T47D (cell line): ENCODE data around the gene PTRH2.

Source experiments
- DNase-seq, 2 experiments: peaks; one replicate each; pipeline versions ENCODE4 v3.0.0 to v3.0.0-alpha.2; 2011 to 2012; ENCODE audit warnings: low read depth in 1 of 2, low spot score in 1 of 2
- JUND ChIP-seq: IDR thresholded peaks from 2 replicates; pipeline ENCODE4 v1.6.1; 2012; ENCODE audit warnings: low read depth
- in situ Hi-C: cut with HindIII; loops from 2 replicates; pipeline ENCODE4 v1.10.0; 2016; ENCODE audit warnings: low sequenced_read_pairs, low pct_unique_long_range_greater_than_20kb

Gene PTRH2

DNA sequence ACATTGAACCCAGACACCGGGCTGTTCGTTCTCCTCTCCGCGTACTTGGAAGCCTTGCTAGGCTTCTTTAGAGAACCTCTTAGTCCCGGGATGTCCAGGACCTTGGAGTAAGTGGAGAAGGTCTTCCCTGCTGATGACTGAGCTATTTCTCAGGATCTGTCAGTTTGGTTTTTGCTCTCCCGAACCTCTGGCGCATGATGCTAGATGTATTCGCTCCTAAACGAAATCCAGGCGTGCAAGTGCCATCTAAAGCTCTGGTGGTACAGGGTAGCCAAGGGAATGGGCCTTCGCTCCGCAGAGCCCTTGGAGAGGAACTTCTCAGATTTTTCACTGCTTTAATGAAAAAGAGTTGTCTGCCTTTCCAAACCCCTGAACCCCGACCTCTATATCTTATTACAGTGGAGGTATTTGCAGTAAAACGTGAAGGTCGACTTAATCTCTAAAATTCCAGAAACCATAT, 771 bp upstream of the PTRH2 start:
- TF ChIP-seq JUND: no peak
- in situ Hi-C loops: no loop called here
- peak in 1 of 2 experiments; percentile 25 for DNase-seq

DNA sequence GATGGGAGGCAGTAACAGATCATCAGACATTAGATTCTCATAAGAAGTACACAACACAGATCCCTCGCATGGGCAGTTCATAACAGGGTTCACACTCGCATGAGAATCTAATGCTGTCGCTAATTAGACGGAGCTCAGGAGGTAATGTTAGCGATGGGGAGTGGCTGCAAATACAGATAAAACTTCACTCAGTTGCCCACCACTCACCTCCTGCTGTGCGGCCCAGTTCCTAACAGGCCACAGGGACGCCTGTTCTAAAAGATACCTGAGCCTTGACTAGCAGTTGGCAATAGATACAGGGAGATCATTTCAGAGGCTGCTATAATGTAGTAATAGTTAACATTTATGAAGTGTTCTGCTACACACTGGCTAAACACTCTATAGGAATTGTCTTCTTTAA, 4.9 kb downstream of the PTRH2 start:
- TF ChIP-seq JUND: no peak
- no peak for DNase-seq
- in situ Hi-C loops: no loop called here

DNA sequence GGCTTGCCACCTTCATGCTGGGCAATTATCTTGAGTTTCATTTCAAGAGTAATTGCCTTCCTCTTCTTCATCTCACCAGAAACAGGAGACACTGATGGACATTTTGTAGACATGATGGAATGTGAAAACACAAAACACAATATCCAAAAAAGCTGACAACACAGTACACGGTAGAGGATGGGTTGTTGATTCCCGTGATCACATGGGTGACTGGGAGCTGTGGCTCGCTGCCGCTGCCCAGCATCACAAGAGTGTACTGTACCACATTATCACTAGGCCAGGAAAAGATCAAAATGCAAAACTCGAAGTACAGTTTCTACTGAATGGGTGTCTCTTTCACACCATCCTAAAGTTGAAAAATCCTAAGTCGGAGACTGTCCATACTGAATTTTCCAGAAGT, 7.4 kb downstream of the PTRH2 start:
- no peak for DNase-seq
- no peak for TF ChIP-seq JUND
- in situ Hi-C loops: no loop called here

- in situ Hi-C loops: no loop called here
- no peak for DNase-seq
- TF ChIP-seq JUND: no peak
Measured at GRCh38 chr17:59699218-59699617, 8.0 kb downstream of the PTRH2 start.

- DNase-seq: no peak
- TF ChIP-seq JUND: no peak
- in situ Hi-C loops: no loop called here
Measured at GRCh38 chr17:59698143-59698542, 9.1 kb downstream of the PTRH2 start.

DNA sequence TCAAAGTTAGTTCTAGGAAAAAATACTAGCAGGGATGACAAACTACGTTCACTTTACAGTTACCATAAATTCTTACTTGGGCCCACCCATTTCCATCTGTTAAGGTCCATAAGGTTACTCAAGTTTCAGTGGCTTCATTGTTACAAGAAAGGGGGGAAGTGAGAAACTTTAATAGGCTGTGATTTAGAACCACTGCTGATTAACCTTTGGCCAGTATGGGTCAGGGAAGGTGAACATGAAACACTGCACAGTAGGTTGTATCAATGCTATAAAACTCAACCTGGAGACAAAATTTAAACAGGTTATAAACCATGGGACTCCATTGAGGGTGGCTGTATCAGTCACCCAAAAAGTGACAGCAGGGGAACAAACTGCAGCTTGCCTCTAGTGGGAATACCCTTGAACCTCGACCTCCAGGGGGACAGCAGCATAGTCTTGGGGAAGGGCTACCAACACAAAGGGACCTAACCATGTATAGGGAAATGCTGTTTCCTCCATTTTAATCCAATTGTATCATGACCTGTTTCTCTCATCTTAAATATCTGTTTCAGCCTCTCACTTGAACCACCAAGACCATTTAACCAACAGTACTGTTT, 10.4 kb downstream of the PTRH2 start:
- in situ Hi-C loops: no loop called here
- no peak for DNase-seq
- TF ChIP-seq JUND: no peak

GRCh38 chr17:59695945-59696681, 11.1 kb downstream of the PTRH2 start:
- in situ Hi-C loops: no loop called here
- peak in 1 of 2 experiments; percentile 15 for DNase-seq
- no peak for TF ChIP-seq JUND

- TF ChIP-seq JUND: no peak
- no peak for DNase-seq
- in situ Hi-C loops: no loop called here
Measured at GRCh38 chr17:59694344-59694743, 12.9 kb downstream of the PTRH2 start.

DNA sequence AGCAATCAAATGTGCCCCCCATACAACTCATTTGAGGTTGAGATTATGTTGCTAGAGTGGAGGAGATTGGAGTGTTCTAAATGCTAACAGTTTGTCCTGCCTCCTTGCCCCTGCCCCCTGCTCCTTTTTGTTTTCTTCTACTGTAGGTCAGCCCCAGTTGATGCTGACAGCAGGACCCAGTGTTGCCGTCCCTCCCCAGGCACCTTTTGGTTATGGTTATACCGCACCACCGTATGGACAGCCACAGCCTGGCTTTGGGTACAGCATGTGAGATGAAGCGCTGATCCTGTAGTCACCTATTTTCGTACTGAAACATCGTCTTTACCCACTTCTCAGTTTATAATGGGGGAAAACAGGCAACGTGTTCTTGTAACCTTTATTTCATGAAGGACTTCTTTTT, 13.6 kb downstream of the PTRH2 start:
- no peak for DNase-seq
- no peak for TF ChIP-seq JUND
- in situ Hi-C loops: no loop called here

DNA sequence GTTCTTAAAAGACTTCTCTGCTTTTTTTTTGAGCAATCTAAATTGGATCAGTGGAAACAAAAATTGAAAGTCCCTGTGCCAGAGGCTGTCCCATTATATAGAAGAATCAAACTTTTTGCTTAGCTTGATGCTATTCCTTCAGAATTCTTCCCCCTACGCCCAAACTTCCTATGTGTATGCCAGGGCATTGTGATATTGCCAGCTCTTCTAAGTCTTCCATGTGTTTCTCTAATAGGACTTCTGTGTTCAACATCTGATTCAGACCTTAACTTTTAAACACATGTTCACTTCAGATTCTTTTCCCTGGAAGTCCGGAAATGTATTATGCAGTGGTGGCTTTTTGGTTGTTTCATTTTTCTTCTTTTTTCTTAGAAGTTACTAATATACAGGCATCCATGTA, 18.7 kb downstream of the PTRH2 start:
- in situ Hi-C loops: no loop called here
- DNase-seq: no peak
- TF ChIP-seq JUND: no peak

DNA sequence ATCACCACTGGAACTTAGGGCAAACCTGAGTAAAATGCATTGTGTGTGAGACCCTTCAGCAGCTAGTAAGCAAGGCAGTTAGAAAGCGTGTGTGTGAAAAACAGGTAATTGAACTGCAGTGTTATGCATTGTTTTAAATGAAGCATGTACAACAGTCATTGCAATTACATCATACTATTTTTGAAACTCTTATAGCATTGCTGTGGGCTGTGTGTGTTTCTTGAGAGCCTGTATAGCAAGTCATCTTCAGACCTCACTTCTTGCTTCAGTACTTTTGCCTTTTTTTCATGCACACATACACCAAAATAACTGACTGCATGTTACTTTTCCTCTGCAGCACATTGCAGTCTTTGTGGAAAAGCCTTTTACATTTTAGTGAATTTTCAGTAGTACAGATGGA, 19.2 kb downstream of the PTRH2 start:
- in situ Hi-C loops: no loop called here
- TF ChIP-seq JUND: no peak
- DNase-seq: no peak

DNA sequence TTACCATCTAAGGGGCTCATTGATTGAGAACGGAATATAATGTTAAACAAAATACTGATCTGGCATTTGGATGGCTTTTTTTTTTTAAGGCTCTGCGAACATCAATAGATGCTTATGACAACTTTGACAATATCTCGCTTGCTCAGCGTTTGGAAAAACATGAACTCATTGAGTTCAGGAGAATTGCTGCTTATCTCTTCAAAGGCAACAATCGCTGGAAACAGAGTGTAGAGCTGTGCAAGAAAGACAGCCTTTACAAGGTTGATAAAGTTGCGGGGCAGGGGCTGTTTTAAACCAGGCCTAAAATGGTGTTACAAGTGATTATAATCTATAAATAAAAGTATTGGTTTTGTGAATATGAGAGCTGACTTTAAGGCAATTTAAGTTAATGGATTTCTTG, 22.3 kb downstream of the PTRH2 start:
- in situ Hi-C loops: no loop called here
- TF ChIP-seq JUND: no peak
- no peak for DNase-seq

GRCh38 chr17:59683283-59683682, 23.9 kb downstream of the PTRH2 start:
- in situ Hi-C loops: no loop called here
- TF ChIP-seq JUND: no peak
- DNase-seq: no peak

DNA sequence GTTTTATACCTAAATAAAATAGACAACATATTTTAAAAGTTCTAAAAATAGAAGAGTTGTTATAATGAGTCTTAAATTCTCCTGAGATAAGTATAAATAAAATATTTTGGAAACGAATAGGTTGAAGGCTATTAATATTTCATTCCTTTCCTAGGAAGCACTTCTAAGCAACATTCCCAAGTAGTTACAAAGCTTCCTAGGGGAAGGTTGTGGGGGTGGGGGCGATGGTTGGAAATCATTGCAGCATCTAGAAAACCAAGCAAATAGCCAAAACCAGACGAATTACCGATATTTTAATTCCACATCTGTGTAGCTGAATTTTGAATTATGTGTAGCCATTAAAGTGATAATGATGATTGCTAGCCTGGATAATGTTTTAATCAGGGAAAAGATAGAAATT, 26.9 kb downstream of the PTRH2 start:
- in situ Hi-C loops: no loop called here
- no peak for TF ChIP-seq JUND
- DNase-seq: no peak
